ENCODE measurements around the gene ENKUR. TPM values are rescaled to one million over a fixed set of nuclear protein-coding genes. Genes with fewer than 3 reads are reported as not detected.

The ENKUR gene
- total RNA-seq: not detected in 2 replicates

GRCh38 chr10:25015828-25016375 lies at the start of gene ENKUR:
Gene ENKUR, minus strand, starts transcription at chr10:25016158. Its CDS starts 222 bp downstream, at chr10:25015936.

GRCh38 chr10:25016376-25017153 lies 607 bp upstream of the ENKUR start, which contains the start of gene THNSL1:
Gene THNSL1, plus strand, starts transcription at chr10:25016612. Its CDS starts 6,612 bp downstream, at chr10:25023224.

GRCh38 chr10:24952143-24952706 lies 63.7 kb downstream of the ENKUR start, which contains the start of gene PRTFDC1:
Gene PRTFDC1, minus strand, starts transcription at chr10:24952606. Its CDS starts 31 bp downstream, at chr10:24952575.

Small RNAs within 50 kb of the gene (small RNA-seq; reads per million reads assigned to genes)
- gene AL512598.1 (ENCODE audit: low replicate concordance): 0.39 reads per million, percentile 10 among the genes with 10 or more reads in this experiment

Other genes starting within 250 kb of the ENKUR start
- 11.8 and 15.6 TPM in 2 replicates for gene PRTFDC1, start 63.6 kb downstream of the ENKUR start, total RNA-seq
- gene THNSL1, start 454 bp upstream of the ENKUR start, total RNA-seq: 1.3 and 1.9 TPM in 2 replicates
- 2.0 and 3.9 TPM in 2 replicates for gene GPR158, start 158.8 kb upstream of the ENKUR start, total RNA-seq

All from placental pericyte (primary cell).